Vagina (tissue), 2 donors: ENCODE results near the gene ZMYND15. TPM values are rescaled to one million over a fixed set of nuclear protein-coding genes. Genes with fewer than 3 reads are reported as not detected.

Experiments
- DNase-seq, 2 donors: peaks; one replicate each; pipeline ENCODE4 v3.0.0-alpha.2; 2017; ENCODE audit errors: extremely low spot score in 2 of 2
- H3K27ac ChIP-seq: fragments of 200-600 bp; sonication (generic); one replicate; pipeline ENCODE4 v1.5.1; 2019
- H3K27me3 ChIP-seq: fragments of 200-600 bp; sonication (generic); one replicate; pipeline ENCODE4 v1.5.1; 2019
- H3K36me3 ChIP-seq, 2 donors: fragments of 200-600 bp; sonication (generic); one replicate each; pipeline ENCODE4 v1.5.1; 2017 to 2019
- H3K4me1 ChIP-seq: fragments of 200-600 bp; sonication (generic); one replicate; pipeline ENCODE4 v1.5.1; 2019
- H3K4me3 ChIP-seq, 2 donors: fragments of 200-600 bp; sonication (generic); 1 replicate in 1 of 2; 2 replicates in 1 of 2; pipeline ENCODE4 v1.5.1; 2016 to 2019
- H3K9me3 ChIP-seq: fragments of 200-600 bp; sonication (generic); one replicate; pipeline ENCODE4 v1.5.1; 2019
- CTCF ChIP-seq, 3 experiments: fragments of 450-650 bp in 2 of 3; fragments of 200-600 bp in 1 of 3; sonication (generic) in 1 of 3; IDR thresholded peaks; one replicate each; pipeline ENCODE4 v1.5.1; 2017 to 2019; ENCODE audit warnings: antibody characterized with exemption in 3 of 3, mild to moderate bottlenecking in 2 of 3, moderate library complexity in 2 of 3
- POLR2A ChIP-seq, 2 donors: fragments of 450-650 bp; IDR thresholded peaks; one replicate each; pipeline ENCODE4 v1.6.1; 2017; ENCODE audit warnings: antibody characterized with exemption in 2 of 2, mild to moderate bottlenecking in 2 of 2, moderate library complexity in 2 of 2
- POLR2AphosphoS5 ChIP-seq, 2 donors: sonication (generic); formaldehyde crosslinking; IDR thresholded peaks; one replicate each; pipeline ENCODE4 v1.9.0; 2017; ENCODE audit warnings: antibody characterized with exemption in 2 of 2, mild to moderate bottlenecking in 2 of 2, low read depth in 1 of 2; ENCODE audit not compliant: insufficient read depth in 1 of 2
- intact Hi-C: fragments of 100-400 bp; cut with DNase I; formaldehyde crosslinking; loops from one replicate; pipeline ENCODE4 v1.15.1; 2023
- total RNA-seq: library from RNA; depleted of rRNA; stranded (reverse); fragments of >200 nt; gene quantifications from one replicate; pipeline ENCODE4 v1.2.3, GENCODE V29; 2016

Gene ZMYND15
- total RNA-seq, 1 donor from 2014 or later, result not detected

GRCh38 chr17:4790705-4791088, 51.1 kb downstream of the ZMYND15 start:
- Histone ChIP-seq H3K36me3 (no peaks in the 10 kb centered on the region), H3K27ac (peak overlapping the region; percentile 88), H3K27me3 (no peaks in the 10 kb centered on the region), H3K4me1 (peaks cover 42% of the 10 kb centered on the region), H3K9me3 (no peaks in the 10 kb centered on the region), H3K4me3 (peak overlapping the region; percentile 60 to 80)
- intact Hi-C loops, result no loop called here
- no peak for DNase-seq
- TF ChIP-seq POLR2AphosphoS5 (IDR thresholded peaks at IDR 0.05; ENCODE audit: insufficient read depth in 1 of 2, low read depth in 1 of 2) (no peak), CTCF (IDR thresholded peaks at IDR 0.05) (no peak), POLR2A (IDR thresholded peaks at IDR 0.05) (no peak)

- H3K4me1 ChIP-seq, result peaks cover 15% of the 10 kb centered on the region
- TF ChIP-seq CTCF (IDR thresholded peaks at IDR 0.05), result no peak
- TF ChIP-seq POLR2A (IDR thresholded peaks at IDR 0.05), result no peak
- no peak for TF ChIP-seq POLR2AphosphoS5 (IDR thresholded peaks at IDR 0.05; ENCODE audit: insufficient read depth in 1 of 2, low read depth in 1 of 2)
- DNase-seq, result no peak
- H3K27me3 ChIP-seq, result no peaks in the 10 kb centered on the region
- peaks cover 0 to 24% of the 10 kb centered on the region in 2 donors for H3K36me3 ChIP-seq
- H3K4me3 ChIP-seq, result no peak overlapping the region
- no peak overlapping the region for H3K27ac ChIP-seq
- H3K9me3 ChIP-seq, result no peaks in the 10 kb centered on the region
- intact Hi-C loops, result no loop called here
Observed at GRCh38 chr17:4795168-4795567, 55.5 kb downstream of the ZMYND15 start.

Other genes with a start within 250 kb of the ZMYND15 start
- 79.3 TPM for gene SPNS2, start 241.0 kb upstream of the ZMYND15 start, total RNA-seq
- gene MYBBP1A, start 184.4 kb upstream of the ZMYND15 start, total RNA-seq, result 47.1 TPM
- 9.6 TPM for gene GGT6, start 179.3 kb upstream of the ZMYND15 start, total RNA-seq
- 2.5 TPM for gene SMTNL2, start 155.3 kb upstream of the ZMYND15 start, total RNA-seq
- gene ALOX15, start 98.2 kb upstream of the ZMYND15 start, total RNA-seq, result not detected
- 19.4 TPM for gene PELP1, start 35.7 kb upstream of the ZMYND15 start, total RNA-seq
- 28.0 TPM for gene ARRB2, start 29.2 kb upstream of the ZMYND15 start, total RNA-seq
- gene MED11, start 8.4 kb upstream of the ZMYND15 start, total RNA-seq, result 28.5 TPM
- gene CXCL16, start 95 bp downstream of the ZMYND15 start, total RNA-seq, result 6.4 TPM
- gene TM4SF5, start 32.1 kb downstream of the ZMYND15 start, total RNA-seq, result not detected
- 12.5 TPM for gene VMO1, start 46.5 kb downstream of the ZMYND15 start, total RNA-seq
- not detected for gene GLTPD2, start 49.1 kb downstream of the ZMYND15 start, total RNA-seq
- 110 TPM for gene PSMB6, start 56.3 kb downstream of the ZMYND15 start, total RNA-seq
- gene PLD2, start 67.3 kb downstream of the ZMYND15 start, total RNA-seq, result 63.6 TPM
- gene MINK1, start 93.5 kb downstream of the ZMYND15 start, total RNA-seq, result 120 TPM
- 1.7 TPM for gene C17orf107, start 159.7 kb downstream of the ZMYND15 start, total RNA-seq
- gene CHRNE, start 163.3 kb downstream of the ZMYND15 start, total RNA-seq, result 0.98 TPM
- gene GP1BA, start 192.4 kb downstream of the ZMYND15 start, total RNA-seq, result not detected
- 45.7 TPM for gene SLC25A11, start 200.2 kb downstream of the ZMYND15 start, total RNA-seq
- 54.3 TPM for gene RNF167, start 200.4 kb downstream of the ZMYND15 start, total RNA-seq
- gene PFN1, start 208.7 kb downstream of the ZMYND15 start, total RNA-seq, result 811 TPM
- 5.6 TPM for gene ENO3, start 211.3 kb downstream of the ZMYND15 start, total RNA-seq
- 34.6 TPM for gene SPAG7, start 228.0 kb downstream of the ZMYND15 start, total RNA-seq
- 36.3 TPM for gene CAMTA2, start 247.8 kb downstream of the ZMYND15 start, total RNA-seq